Lung (tissue), 12 donors: ENCODE results near the gene TMEM217. TPM values are rescaled to one million over a fixed set of nuclear protein-coding genes. Genes with fewer than 3 reads are reported as not detected.
A peak's percentile ranks its signal among the peaks of the same experiment; 100 is the strongest.

Experiments
- ATAC-seq: fragments of 200-7000 bp; cut with Tn5 transposase; one replicate; pipeline ENCODE4 v1.9.1; 2020; ENCODE audit warnings: moderate number of reproducible peaks; ENCODE audit not compliant: insufficient read depth, low FRiP score
- DNase-seq, 3 donors: peaks; one replicate each; pipeline ENCODE4 v3.0.0-alpha.2; 2013 to 2017
- H3K27ac ChIP-seq, 2 donors: one replicate each; pipeline ENCODE4 v1.5.1; 2013; ENCODE audit warnings: mild to moderate bottlenecking in 2 of 2, moderate library complexity in 2 of 2, control low read depth in 1 of 2, inconsistent platforms in 1 of 2, low read depth in 1 of 2, low read length in 1 of 2
- H3K27me3 ChIP-seq, 3 donors: one replicate each; pipeline ENCODE4 v1.5.1; 2013; ENCODE audit warnings: low read length in 2 of 3; ENCODE audit not compliant: control insufficient read depth in 3 of 3, insufficient read depth in 3 of 3
- H3K36me3 ChIP-seq, 4 donors: one replicate each; pipeline ENCODE4 v1.5.1; 2013; ENCODE audit warnings: low read length in 4 of 4, mild to moderate bottlenecking in 1 of 4, moderate library complexity in 1 of 4; ENCODE audit not compliant: control insufficient read depth in 4 of 4, insufficient read depth in 4 of 4
- H3K4me1 ChIP-seq, 5 donors: one replicate each; pipeline ENCODE4 v1.5.1; 2013; ENCODE audit warnings: low read length in 5 of 5, mild to moderate bottlenecking in 2 of 5, moderate library complexity in 1 of 5; ENCODE audit not compliant: control insufficient read depth in 5 of 5, insufficient read depth in 5 of 5
- H3K4me3 ChIP-seq: one replicate; pipeline ENCODE4 v1.5.1; 2013; ENCODE audit warnings: mild to moderate bottlenecking, control low read depth, moderate library complexity
- H3K9ac ChIP-seq, 2 donors: one replicate each; pipeline ENCODE4 v1.5.1; 2013; ENCODE audit warnings: low read length in 2 of 2, control low read depth in 1 of 2; ENCODE audit not compliant: insufficient read depth in 1 of 2
- H3K9me3 ChIP-seq, 4 donors: one replicate each; pipeline ENCODE4 v1.5.1; 2013; ENCODE audit warnings: low read length in 3 of 4, mild to moderate bottlenecking in 1 of 4, moderate library complexity in 1 of 4; ENCODE audit not compliant: control insufficient read depth in 4 of 4, insufficient read depth in 3 of 4
- WGBS, 2 donors: extraction: QIAGEN DNeasy Blood & Tissue Kit; methylation state at CpG; one replicate each; pipeline ENCODE4 v1.1.7; 2013; 5-methylcytosine and 5-hydroxymethylcytosine counted together
- polyA plus RNA-seq, 2 donors: library from polyadenylated mRNA; stranded (reverse); fragments of 200-250 nt; gene quantifications; one replicate each; pipeline ENCODE4 v1.2.1, GENCODE V29; 2013
- total RNA-seq, 2 donors: library from RNA; depleted of rRNA in 1 of 2; stranded (reverse); fragments of >200 nt in 1 of 2; gene quantifications; one replicate each; pipeline ENCODE4 v1.2.1, GENCODE V29; 2014 to 2021
- TF ChIP-seq, protein P1 (sequence below): IDR thresholded peaks from 2 replicates; pipeline ENCODE4 v1.5.1; 2012; ENCODE audit warnings: mild to moderate bottlenecking; ENCODE audit errors: control extremely low read depth, extremely low read depth
- donor health status: control.
- donor health status: control.
- donor health status: Bipolar disorder and iron deficiency.
- donor health status: healthy.
- donor health status: DM: yes; HTN: yes; CAD: no.

Gene TMEM217
- total and polyA plus RNA-seq, 4 donors, result 0.40 to 1.9 (median 0.97) TPM

DNA sequence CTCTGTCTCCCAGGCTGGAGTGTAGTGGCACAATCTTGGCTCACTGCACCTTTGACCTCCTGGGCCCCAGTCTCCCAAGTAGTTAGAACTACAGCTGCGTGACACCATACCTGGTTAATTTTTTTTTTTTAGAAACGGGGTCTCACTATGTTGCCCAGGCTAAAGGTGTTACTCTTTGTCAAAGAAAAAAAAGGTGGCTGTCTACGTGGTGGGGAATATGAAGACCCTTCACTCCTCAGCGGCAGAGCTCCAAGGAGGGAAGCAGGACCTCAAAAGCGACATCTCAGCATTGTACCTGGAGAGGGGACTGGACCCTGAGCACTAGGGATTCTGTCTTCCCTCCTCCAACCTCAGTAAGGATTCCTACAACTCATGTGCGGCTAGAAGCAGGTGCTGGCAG lies 16.8 kb downstream of the TMEM217 start:
- Histone ChIP-seq H3K36me3 (no peaks in the 10 kb centered on the region), H3K27ac (peak overlapping the region in 1 of 2 donors; percentile 47), H3K27me3 (no peaks in the 10 kb centered on the region), H3K4me3 (no peak overlapping the region), H3K9ac (no peak overlapping the region), H3K9me3 (no peaks in the 10 kb centered on the region), H3K4me1 (peaks cover 10 to 43% (median 30%) of the 10 kb centered on the region in 5 donors)
- DNase-seq (no peak), ATAC-seq (no peak)
- TF ChIP-seq, protein P1, sequence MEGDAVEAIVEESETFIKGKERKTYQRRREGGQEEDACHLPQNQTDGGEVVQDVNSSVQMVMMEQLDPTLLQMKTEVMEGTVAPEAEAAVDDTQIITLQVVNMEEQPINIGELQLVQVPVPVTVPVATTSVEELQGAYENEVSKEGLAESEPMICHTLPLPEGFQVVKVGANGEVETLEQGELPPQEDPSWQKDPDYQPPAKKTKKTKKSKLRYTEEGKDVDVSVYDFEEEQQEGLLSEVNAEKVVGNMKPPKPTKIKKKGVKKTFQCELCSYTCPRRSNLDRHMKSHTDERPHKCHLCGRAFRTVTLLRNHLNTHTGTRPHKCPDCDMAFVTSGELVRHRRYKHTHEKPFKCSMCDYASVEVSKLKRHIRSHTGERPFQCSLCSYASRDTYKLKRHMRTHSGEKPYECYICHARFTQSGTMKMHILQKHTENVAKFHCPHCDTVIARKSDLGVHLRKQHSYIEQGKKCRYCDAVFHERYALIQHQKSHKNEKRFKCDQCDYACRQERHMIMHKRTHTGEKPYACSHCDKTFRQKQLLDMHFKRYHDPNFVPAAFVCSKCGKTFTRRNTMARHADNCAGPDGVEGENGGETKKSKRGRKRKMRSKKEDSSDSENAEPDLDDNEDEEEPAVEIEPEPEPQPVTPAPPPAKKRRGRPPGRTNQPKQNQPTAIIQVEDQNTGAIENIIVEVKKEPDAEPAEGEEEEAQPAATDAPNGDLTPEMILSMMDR, result no peak
- WGBS, 2 donors, result 97% methylated on average over 6 of the region's 6 CpGs

DNA sequence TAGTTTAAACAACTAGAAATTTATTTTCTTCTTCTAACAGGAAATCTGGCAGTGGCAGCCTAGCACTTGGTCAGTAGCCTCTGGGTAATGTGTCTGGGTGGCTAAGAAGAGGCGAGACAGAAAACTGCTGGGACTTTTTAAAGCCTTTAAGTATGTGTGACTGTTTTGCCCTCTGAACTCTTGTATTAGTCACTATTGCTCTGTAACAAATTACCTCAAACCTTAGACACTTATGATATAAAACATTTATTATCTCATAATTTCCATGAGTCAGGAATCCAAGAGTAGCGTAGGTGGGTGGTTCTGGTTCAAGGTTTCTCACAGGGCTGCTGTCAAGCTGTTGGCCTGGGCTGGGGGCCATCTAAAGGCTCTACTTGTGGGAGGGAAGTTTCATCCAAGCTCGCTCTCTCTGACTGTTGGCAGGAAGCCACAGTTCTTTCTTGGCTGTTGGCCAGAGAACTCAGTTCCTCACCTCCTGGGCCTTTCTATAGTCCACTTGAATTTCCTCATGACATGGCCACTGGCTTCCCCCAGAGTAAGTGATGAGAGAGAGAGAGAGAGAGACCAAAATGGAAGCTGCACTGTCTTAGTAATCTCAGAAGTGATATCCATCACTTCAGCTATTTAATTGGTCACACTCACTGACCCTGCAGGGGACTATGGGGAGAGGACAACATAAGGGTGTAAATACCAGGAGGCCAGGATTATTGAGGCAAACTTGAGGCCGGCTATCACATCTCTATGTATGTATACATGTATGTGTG lies 17.8 kb downstream of the TMEM217 start:
- 35 to 45% methylated on average over 4 of the region's 4 CpGs for WGBS, 2 donors
- Histone ChIP-seq H3K9ac (no peak overlapping the region), H3K9me3 (no peaks in the 10 kb centered on the region), H3K36me3 (no peaks in the 10 kb centered on the region), H3K4me3 (no peak overlapping the region), H3K4me1 (peaks cover 8 to 39% (median 28%) of the 10 kb centered on the region in 5 donors), H3K27me3 (no peaks in the 10 kb centered on the region), H3K27ac (peak overlapping the region; percentile 77 to 91)
- ATAC-seq (peak; percentile 32), DNase-seq (peak; percentile 94 to 97 (median 97))
- TF ChIP-seq, protein P1, result no peak

DNA sequence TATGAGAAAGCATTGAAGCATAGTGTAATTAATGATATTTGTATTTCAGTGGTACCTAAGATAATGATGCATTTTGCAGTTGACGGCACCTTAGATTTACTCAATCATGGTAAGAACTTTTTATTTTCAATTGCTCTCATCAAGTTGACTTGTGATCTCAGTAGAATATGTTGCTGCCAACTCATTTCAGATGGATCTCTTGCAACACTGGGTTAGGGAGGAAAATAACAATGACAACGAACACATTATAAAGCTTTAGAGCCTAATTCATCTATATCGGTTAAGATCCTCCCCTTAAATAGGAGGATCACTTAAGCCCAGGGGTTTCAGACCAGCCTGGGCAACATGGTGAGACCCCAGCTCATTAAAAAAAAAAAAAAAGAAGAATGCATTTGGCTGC lies 18.4 kb downstream of the TMEM217 start:
- Histone ChIP-seq H3K36me3 (no peaks in the 10 kb centered on the region), H3K4me1 (peaks cover 7 to 34% (median 22%) of the 10 kb centered on the region in 5 donors), H3K9me3 (no peaks in the 10 kb centered on the region), H3K27ac (peak overlapping the region in 1 of 2 donors; percentile 88), H3K4me3 (no peak overlapping the region), H3K27me3 (no peaks in the 10 kb centered on the region), H3K9ac (no peak overlapping the region)
- 70 to 80% methylated on average over 3 of the region's 3 CpGs for WGBS, 2 donors
- DNase-seq, result peak in 2 of 3 donors; percentile 74 to 82
- TF ChIP-seq, protein P1, result no peak
- no peak for ATAC-seq
